GM23248 (cell line): ENCODE results near the gene IFNL1.

Source experiments
- EZH2 ChIP-seq: fragments of 200-600 bp; sonication (generic); IDR thresholded peaks from 2 replicates; pipeline ENCODE4 v1.6.1; 2018; ENCODE audit warnings: antibody characterized with exemption, mild to moderate bottlenecking; ENCODE audit not compliant: insufficient read depth, poor library complexity, severe bottlenecking
- EZH2phosphoT487 ChIP-seq: fragments of 200-600 bp; sonication (generic); IDR thresholded peaks from 2 replicates; pipeline ENCODE4 v1.6.1; 2018; ENCODE audit warnings: antibody characterized with exemption, moderate library complexity, mild to moderate bottlenecking, low read depth; ENCODE audit not compliant: insufficient read depth

DNA sequence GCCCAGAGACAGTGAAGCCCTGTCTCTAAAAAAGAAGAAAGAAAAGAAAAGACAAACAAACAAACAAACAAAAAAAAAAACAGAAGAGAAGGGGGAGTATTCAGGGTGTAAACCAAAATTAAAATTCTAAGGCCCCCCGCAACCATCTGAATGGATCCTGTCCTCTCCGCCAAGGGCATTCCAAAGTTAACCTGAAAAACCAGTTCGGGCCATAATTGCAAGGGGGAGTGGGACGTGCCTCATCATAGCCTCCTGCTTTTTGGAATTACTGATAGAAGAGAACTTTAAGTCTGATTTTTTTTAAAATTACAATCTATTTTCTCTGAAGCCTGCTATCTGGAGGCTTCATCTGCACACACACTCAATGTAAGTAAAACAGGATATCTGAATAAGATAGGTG lies 33.7 kb upstream of the IFNL1 start:
- TF ChIP-seq EZH2phosphoT487 (no peak), EZH2 (no peak)
